Endothelial cell of umbilical vein (primary cell): ENCODE results near the gene DOCK6. TPM values are rescaled to one million over a fixed set of nuclear protein-coding genes. Genes with fewer than 3 reads are reported as not detected.

Experiments used
- BruUV-seq: library from RNA; stranded (reverse); fragments of 400-500 nt; replicated peaks from 2 replicates; lab custom pipeline; 2021; lab: Mats Ljungman, UMichigan
- CTCF ChIA-PET: fragments of 300-600, 350-600 bp; sonication (Branson Sonifier 250); formaldehyde crosslinking; loops from one replicate; lab custom pipeline; 2021; ENCODE audit warnings: antibody characterized with exemption, inconsistent platforms; lab: Charles Lee
- POLR2A ChIA-PET: fragments of 300-600, 350-600 bp; sonication (Branson Sonifier 250); formaldehyde crosslinking; loops from one replicate; lab custom pipeline; 2021; ENCODE audit warnings: antibody characterized with exemption, inconsistent platforms; lab: Charles Lee
- DNase-seq: peaks from one replicate; pipeline ENCODE4 v3.0.0-alpha.2; 2011; ENCODE audit warnings: low read depth, low spot score
- FAIRE-seq: peaks from 2 replicates; lab custom pipeline; 2011; peaks lifted over from hg19 to GRCh38; lab: Jason Lieb, UNC
- H2AFZ ChIP-seq: 2 replicates; pipeline ENCODE4 v1.6.0; 2012; ENCODE audit warnings: low read depth, low read length, control low read depth, inconsistent platforms
- H3K27ac ChIP-seq: 2 replicates; pipeline ENCODE4 v1.5.1; 2011; ENCODE audit warnings: low read depth, mild to moderate bottlenecking, control low read depth, low read length, moderate library complexity; ENCODE audit not compliant: insufficient read depth
- H3K27me3 ChIP-seq, 2 experiments: 2 replicates each; pipeline versions ENCODE4 v1.6.0 to v1.6.1; 2011; ENCODE audit warnings: low read length in 2 of 2, mixed read lengths in 1 of 2; ENCODE audit not compliant: control insufficient read depth in 2 of 2, insufficient read depth in 2 of 2
- H3K36me3 ChIP-seq, 2 experiments: 2 replicates in 1 of 2; 3 replicates in 1 of 2; pipeline ENCODE4 v1.5.1; 2011; ENCODE audit warnings: low read length in 2 of 2, mild to moderate bottlenecking in 1 of 2, moderate library complexity in 1 of 2; ENCODE audit not compliant: control insufficient read depth in 2 of 2, insufficient read depth in 2 of 2; ENCODE audit errors: extremely low read depth in 1 of 2
- H3K4me1 ChIP-seq: 3 replicates; pipeline ENCODE4 v1.5.1; 2011; ENCODE audit warnings: mild to moderate bottlenecking, low read length; ENCODE audit not compliant: control insufficient read depth, insufficient read depth; ENCODE audit errors: extremely low read depth
- H3K4me2 ChIP-seq: 2 replicates; pipeline ENCODE4 v1.6.1; 2011; ENCODE audit warnings: low read length, control low read depth, mixed read lengths; ENCODE audit not compliant: insufficient read depth
- H3K4me3 ChIP-seq, 3 experiments: fragments of 200-600 bp in 1 of 3; sonication (generic), shearing (Covaris generic) in 1 of 3; replicated peaks in 1 of 3; 2 replicates each; pipeline ENCODE4 v1.5.1; 2011 to 2016; ENCODE audit warnings: control low read depth in 3 of 3, low read length in 3 of 3, mild to moderate bottlenecking in 2 of 3, inconsistent platforms in 1 of 3, low read depth in 1 of 3, moderate library complexity in 1 of 3; ENCODE audit not compliant: insufficient read depth in 1 of 3
- H3K79me2 ChIP-seq: 2 replicates; pipeline ENCODE4 v1.6.0; 2012; ENCODE audit warnings: low read length, inconsistent platforms; ENCODE audit not compliant: control insufficient read depth, insufficient read depth
- H3K9ac ChIP-seq: replicated peaks from 2 replicates; pipeline ENCODE3; 2011; ENCODE audit warnings: low read length, control low read depth; ENCODE audit not compliant: insufficient read depth; ENCODE audit errors: extremely low read depth
- H3K9me1 ChIP-seq: replicated peaks from 3 replicates; pipeline ENCODE4 v1.6.0; 2011; ENCODE audit warnings: mild to moderate bottlenecking, low read length; ENCODE audit not compliant: control insufficient read depth, insufficient read depth; ENCODE audit errors: extremely low read depth
- H3K9me3 ChIP-seq: replicated peaks from 2 replicates; pipeline ENCODE4 v1.5.1; 2012; ENCODE audit warnings: low read length, inconsistent platforms; ENCODE audit not compliant: control insufficient read depth, insufficient read depth
- H4K20me1 ChIP-seq: replicated peaks from 2 replicates; pipeline ENCODE3; 2011; ENCODE audit warnings: mild to moderate bottlenecking, low read length; ENCODE audit not compliant: control insufficient read depth, insufficient read depth; ENCODE audit errors: extremely low read depth
- EZH2 ChIP-seq: IDR thresholded peaks from 2 replicates; pipeline ENCODE4 v1.6.1; 2012; ENCODE audit warnings: borderline replicate concordance, low read depth, mild to moderate bottlenecking, moderate library complexity, low read length, inconsistent platforms; ENCODE audit not compliant: severe bottlenecking
- FOS ChIP-seq: IDR thresholded peaks from 2 replicates; pipeline ENCODE4 v1.6.1; 2011; ENCODE audit warnings: mild to moderate bottlenecking, low read length, moderate library complexity, borderline replicate concordance; ENCODE audit not compliant: insufficient read depth
- GATA2 ChIP-seq: IDR thresholded peaks from 2 replicates; pipeline ENCODE4 v1.7.0; 2011; ENCODE audit warnings: low read depth, mild to moderate bottlenecking, moderate library complexity, mixed read lengths, low read length; ENCODE audit not compliant: insufficient read length, insufficient read depth
- JUN ChIP-seq: IDR thresholded peaks from 2 replicates; pipeline ENCODE4 v1.6.1; 2011; ENCODE audit warnings: borderline replicate concordance, low read depth; ENCODE audit not compliant: insufficient read length, insufficient read depth
- MYC ChIP-seq: IDR thresholded peaks from one replicate; pipeline ENCODE4 v1.6.1; 2011; ENCODE audit warnings: mild to moderate bottlenecking, low read depth, low read length
- POLR2A ChIP-seq: IDR thresholded peaks from 2 replicates; pipeline ENCODE4 v1.6.1; 2012; ENCODE audit warnings: low read depth, mild to moderate bottlenecking, control low read depth, low read length
- POLR2AphosphoS5 ChIP-seq: IDR thresholded peaks from 2 replicates; pipeline ENCODE4 v1.6.1; 2012; ENCODE audit warnings: low read depth, mild to moderate bottlenecking, control low read depth, low read length, moderate library complexity; ENCODE audit not compliant: insufficient read depth
- dilution Hi-C: fragments of 300-500 bp; cut with MboI; formaldehyde crosslinking; loops from one replicate; pipeline ENCODE4 v1.15.0; 2019; ENCODE audit warnings: low sequenced_read_pairs; ENCODE audit not compliant: extremely low pct_ligation_motif_present
- intact Hi-C: fragments of 100-400 bp; cut with micrococcal nuclease; formaldehyde crosslinking; loops from one replicate; pipeline ENCODE4 v1.10.0; 2022
- polyA plus RNA-seq, 4 experiments: library from polyadenylated mRNA; depleted of rRNA in 3 of 4; stranded (reverse) in 3 of 4; unstranded in 1 of 4; fragments of >200 nt; gene quantifications; 2 replicates each; pipeline versions ENCODE4 v1.2.1 to v1.2.3, GENCODE V29; 2011 to 2012; ENCODE audit warnings: missing spikeins in 1 of 4
- total RNA-seq: library from RNA; stranded (reverse); gene quantifications from 2 replicates; pipeline ENCODE4 v1.2.3, GENCODE V29; 2021
- TF ChIP-seq, protein P1 (sequence below), 2 donors: IDR thresholded peaks; 1 replicate in 1 of 2; 2 replicates in 1 of 2; pipeline ENCODE4 v1.5.1; 2011; ENCODE audit warnings: low read length in 2 of 2, mild to moderate bottlenecking in 2 of 2, moderate library complexity in 2 of 2, control low read depth in 1 of 2, inconsistent platforms in 1 of 2, low read depth in 1 of 2; ENCODE audit not compliant: insufficient read depth in 1 of 2; ENCODE audit errors: extremely low read depth in 1 of 2
- TF ChIP-seq, protein P2 (sequence below): IDR thresholded peaks from 2 replicates; pipeline ENCODE4 v1.6.1; 2011; ENCODE audit not compliant: insufficient read depth, insufficient read length

DOCK6 gene
- total and polyA plus RNA-seq, 2 donors (not counting 3 experiments of a cell fraction or from before 2014, with no cell fraction given), result 126 to 334 TPM

DNA sequence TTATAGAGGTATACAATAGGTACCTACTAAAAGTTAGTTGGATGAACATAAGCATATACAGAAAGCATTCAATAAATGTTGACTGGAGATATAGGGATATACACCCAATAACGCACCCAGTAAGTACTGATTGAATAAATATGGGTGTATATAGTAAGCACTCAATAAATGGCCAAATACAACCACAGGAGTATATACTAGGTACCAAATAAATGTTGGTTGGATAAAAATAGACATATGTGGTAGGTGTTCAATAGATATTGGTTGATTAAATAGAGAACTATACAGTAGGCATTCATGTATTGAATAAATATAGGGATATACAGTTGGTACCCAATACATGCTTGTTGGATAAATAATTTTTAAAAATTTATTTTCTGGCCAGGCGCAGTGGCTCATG lies 13.5 kb downstream of the DOCK6 start:
- intact Hi-C loops (no loop called here), dilution Hi-C loops (no loop called here)
- BruUV-seq, result no TSS peak
- Histone ChIP-seq H3K4me3 (no peak overlapping the region), H4K20me1 (no peaks in the 10 kb centered on the region), H3K9me1 (no peaks in the 10 kb centered on the region), H3K9me3 (no peaks in the 10 kb centered on the region), H3K4me2 (no peak overlapping the region), H3K79me2 (peaks cover 2% of the 10 kb centered on the region), H3K36me3 (peaks cover 15 to 34% of the 10 kb centered on the region in 2 experiments), H3K9ac (no peak overlapping the region), H3K27me3 (no peaks in the 10 kb centered on the region), H3K27ac (no peak overlapping the region), H2AFZ (no peak overlapping the region), H3K4me1 (peaks cover 24% of the 10 kb centered on the region)
- FAIRE-seq (no peak), DNase-seq (no peak)
- CTCF ChIA-PET, result interaction anchor here (1.3 kb wide), 1 partner anchor 45 kb away, joined by 3 read pairs; no protein-coding TSS in a partner anchor
- TF ChIP-seq GATA2 (no peak), FOS (no peak), MYC (no peak), JUN (no peak), POLR2AphosphoS5 (no peak), EZH2 (no peak), POLR2A (no peak)
- TF ChIP-seq, protein P1, sequence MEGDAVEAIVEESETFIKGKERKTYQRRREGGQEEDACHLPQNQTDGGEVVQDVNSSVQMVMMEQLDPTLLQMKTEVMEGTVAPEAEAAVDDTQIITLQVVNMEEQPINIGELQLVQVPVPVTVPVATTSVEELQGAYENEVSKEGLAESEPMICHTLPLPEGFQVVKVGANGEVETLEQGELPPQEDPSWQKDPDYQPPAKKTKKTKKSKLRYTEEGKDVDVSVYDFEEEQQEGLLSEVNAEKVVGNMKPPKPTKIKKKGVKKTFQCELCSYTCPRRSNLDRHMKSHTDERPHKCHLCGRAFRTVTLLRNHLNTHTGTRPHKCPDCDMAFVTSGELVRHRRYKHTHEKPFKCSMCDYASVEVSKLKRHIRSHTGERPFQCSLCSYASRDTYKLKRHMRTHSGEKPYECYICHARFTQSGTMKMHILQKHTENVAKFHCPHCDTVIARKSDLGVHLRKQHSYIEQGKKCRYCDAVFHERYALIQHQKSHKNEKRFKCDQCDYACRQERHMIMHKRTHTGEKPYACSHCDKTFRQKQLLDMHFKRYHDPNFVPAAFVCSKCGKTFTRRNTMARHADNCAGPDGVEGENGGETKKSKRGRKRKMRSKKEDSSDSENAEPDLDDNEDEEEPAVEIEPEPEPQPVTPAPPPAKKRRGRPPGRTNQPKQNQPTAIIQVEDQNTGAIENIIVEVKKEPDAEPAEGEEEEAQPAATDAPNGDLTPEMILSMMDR (IDR thresholded peaks at IDR 0.05; ENCODE audit: extremely low read depth in 1 of 2, insufficient read depth in 1 of 2, low read depth in 1 of 2, low read length in 2 of 2), result no peak
- TF ChIP-seq, protein P2, sequence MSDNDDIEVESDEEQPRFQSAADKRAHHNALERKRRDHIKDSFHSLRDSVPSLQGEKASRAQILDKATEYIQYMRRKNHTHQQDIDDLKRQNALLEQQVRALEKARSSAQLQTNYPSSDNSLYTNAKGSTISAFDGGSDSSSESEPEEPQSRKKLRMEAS, result no peak
- POLR2A ChIA-PET, result no interaction called here
